ENCODE measurements around the gene SARNP. TPM values are rescaled to one million over a fixed set of nuclear protein-coding genes. Genes with fewer than 3 reads are reported as not detected.

Gene SARNP
- 124 and 176 TPM in 2 replicates for total RNA-seq

GRCh38 chr12:55817345-55818139 lies at the start of gene SARNP, which contains the start of gene ORMDL2:
Gene SARNP (minus strand): TSS chr12:55817724. CDS start chr12:55817701, 23 bp downstream.
Gene ORMDL2 (plus strand): TSS chr12:55818041. CDS start chr12:55819000, 959 bp downstream.

GRCh38 chr12:55842681-55843429 lies 25.3 kb upstream of the SARNP start, which contains the start of gene MMP19:
Gene MMP19 (minus strand): TSS chr12:55842936. CDS start chr12:55842830, 106 bp downstream.

DNA sequence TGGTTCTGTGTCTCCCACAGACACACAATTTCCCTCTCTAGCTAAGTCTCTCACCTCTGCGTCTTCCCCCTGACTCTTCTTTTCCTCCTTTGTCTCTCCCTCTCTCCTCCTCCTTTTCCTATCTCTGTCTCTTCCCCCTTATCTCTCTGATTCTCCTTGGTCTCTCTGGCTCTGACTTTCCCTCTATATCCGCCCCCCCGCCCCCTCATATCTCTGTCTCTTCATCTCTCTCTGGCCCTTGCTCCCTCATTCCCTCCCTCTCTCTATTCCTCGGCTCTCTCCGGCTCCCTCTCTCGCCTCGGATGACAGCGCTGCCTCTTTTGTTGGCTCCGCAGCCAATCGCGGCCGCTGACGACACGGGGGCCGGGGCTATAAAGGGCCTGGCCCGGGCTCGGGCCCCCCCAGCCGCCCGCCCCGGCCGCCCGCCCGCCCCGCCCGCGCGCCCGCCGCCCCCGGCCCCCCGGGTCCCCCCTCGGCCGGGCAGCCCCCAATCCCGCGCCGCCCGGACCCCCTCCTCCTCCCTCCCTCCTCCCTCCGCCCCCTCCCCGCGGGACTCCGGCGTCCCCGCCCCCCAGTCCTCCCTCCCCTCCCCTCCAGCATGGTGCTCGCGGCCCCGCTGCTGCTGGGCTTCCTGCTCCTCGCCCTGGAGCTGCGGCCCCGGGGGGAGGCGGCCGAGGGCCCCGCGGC lies 74.7 kb downstream of the SARNP start, which contains the start of gene GDF11:
Gene GDF11, plus strand, starts transcription at position 404 of the 687 bp plus-strand sequence. Its CDS starts 195 bp downstream, at position 599.

DNA sequence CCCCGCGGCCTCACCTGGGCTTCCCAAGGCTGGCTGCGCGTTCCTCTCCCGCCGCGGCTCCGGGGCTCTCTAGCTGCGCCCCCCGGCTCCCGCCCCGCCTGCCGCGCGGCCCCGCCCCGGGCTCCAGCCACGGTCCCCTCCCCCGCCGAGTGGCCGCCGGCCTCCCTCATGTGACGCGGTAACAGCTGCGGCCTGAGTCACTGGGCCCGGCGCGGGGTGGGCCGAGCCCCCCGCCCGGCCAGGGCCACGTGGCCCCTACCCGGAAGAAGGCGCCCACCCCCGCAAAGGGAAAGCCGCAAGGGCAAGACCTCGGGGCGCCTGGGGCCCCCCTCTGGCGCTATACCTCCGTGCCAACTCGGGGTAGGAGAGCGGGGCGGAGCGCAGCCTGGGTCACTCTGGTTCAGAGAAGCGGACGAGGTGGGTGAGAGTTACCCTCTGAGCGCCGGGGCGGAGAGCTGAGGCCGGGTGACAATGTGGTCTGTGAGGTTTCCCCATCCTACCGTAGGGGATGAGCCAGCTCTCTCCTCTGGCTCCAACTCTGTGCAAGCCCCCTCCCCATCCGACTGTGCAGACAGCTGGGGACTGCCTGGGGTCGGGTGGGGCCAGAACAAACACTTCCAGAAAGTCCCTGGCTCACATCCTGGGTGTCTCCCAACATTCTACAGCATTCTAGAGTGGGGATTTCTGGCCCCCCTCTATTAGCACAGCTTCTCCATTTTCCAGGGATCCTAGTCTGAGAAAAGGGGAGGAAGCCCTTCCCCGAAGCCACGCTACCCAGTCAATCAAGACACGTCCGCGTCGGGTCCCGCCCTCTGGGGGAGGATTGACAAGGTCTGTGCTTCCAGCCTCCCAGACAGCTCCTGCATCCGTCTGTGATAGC lies 88.3 kb downstream of the SARNP start, which contains the start of gene CD63:
Gene CD63, minus strand, starts transcription at position 71 of the 880 bp plus-strand sequence. CDS start 668 bp downstream, outside the sequence.

DNA sequence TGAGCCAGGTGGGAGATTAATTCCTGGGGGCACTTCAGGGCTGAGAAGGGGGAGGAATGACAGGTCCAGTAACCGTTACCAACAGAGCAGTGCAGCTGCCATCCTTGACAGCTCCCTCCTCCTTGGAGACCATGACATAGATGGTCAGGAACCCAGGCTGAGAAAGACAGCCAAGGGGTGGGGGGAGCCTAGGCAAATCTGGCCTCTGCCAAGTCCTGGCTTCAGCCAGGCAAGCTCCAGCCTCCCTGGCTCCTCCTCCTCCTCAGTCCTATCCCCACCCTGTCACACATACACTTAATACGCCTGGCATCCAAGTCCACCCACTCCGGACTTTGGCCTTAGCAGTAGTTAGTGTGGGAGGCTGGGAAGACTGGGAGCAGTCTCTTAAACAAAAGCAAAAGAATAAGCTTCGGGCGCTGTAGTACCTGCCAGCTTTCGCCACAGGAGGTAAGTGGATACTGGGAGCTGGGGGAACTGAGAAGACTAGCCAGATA lies 97.4 kb downstream of the SARNP start, which contains the start of gene RDH5:
Gene RDH5, plus strand, starts transcription at position 323 of the 494 bp plus-strand sequence. CDS start 792 bp downstream, outside the sequence.

GRCh38 chr12:55715833-55716581 lies 101.5 kb downstream of the SARNP start, which contains the start of gene BLOC1S1:
Gene BLOC1S1 (plus strand): TSS chr12:55716046. CDS start chr12:55716052, 6 bp downstream.

GRCh38 chr12:55707841-55708694 lies 109.5 kb downstream of the SARNP start, which contains the start of gene ITGA7:
Gene ITGA7 (minus strand): TSS chr12:55707904. CDS start chr12:55707682, 222 bp downstream.

Other genes with a start within 250 kb of the SARNP start
- not detected in 2 replicates for gene OR2AP1, start 245.3 kb downstream of the SARNP start, total RNA-seq
- gene OR10P1, start 180.8 kb downstream of the SARNP start, total RNA-seq = not detected in 2 replicates
- gene ITGA7, start 109.8 kb downstream of the SARNP start, total RNA-seq = 0.32 and 1.7 TPM in 2 replicates
- gene BLOC1S1, start 101.7 kb downstream of the SARNP start, total RNA-seq = 70.5 and 93.6 TPM in 2 replicates
- gene RDH5, start 97.3 kb downstream of the SARNP start, total RNA-seq = under 0.01 and 2.0 TPM in 2 replicates
- 947 and 1,474 TPM in 2 replicates for gene CD63, start 88.7 kb downstream of the SARNP start, total RNA-seq
- 1.5 and 4.2 TPM in 2 replicates for gene GDF11, start 74.6 kb downstream of the SARNP start, total RNA-seq
- 21.4 and 31.8 TPM in 2 replicates for gene ORMDL2, start 317 bp upstream of the SARNP start, total RNA-seq
- gene DNAJC14, start 11.9 kb upstream of the SARNP start, total RNA-seq = 54.9 and 61.7 TPM in 2 replicates
- 0.30 and 0.32 TPM in 2 replicates for gene MMP19, start 25.2 kb upstream of the SARNP start, total RNA-seq
- 29.9 and 43.5 TPM in 2 replicates for gene PYM1, start 110.2 kb upstream of the SARNP start, total RNA-seq
- gene DGKA, start 113.4 kb upstream of the SARNP start, total RNA-seq = 41.6 and 43.5 TPM in 2 replicates
- gene PMEL, start 148.3 kb upstream of the SARNP start, total RNA-seq = 0.65 and 1.8 TPM in 2 replicates
- gene CDK2, start 149.1 kb upstream of the SARNP start, total RNA-seq = 25.3 and 25.8 TPM in 2 replicates
- 27.6 and 33.0 TPM in 2 replicates for gene RAB5B, start 156.4 kb upstream of the SARNP start, total RNA-seq
- 14.7 and 15.9 TPM in 2 replicates for gene SUOX, start 179.6 kb upstream of the SARNP start, total RNA-seq
- gene IKZF4, start 203.3 kb upstream of the SARNP start, total RNA-seq = 0.65 and 0.76 TPM in 2 replicates
- 189 and 710 TPM in 2 replicates for gene RPS26, start 224.2 kb upstream of the SARNP start, total RNA-seq